AG04450 (cell line): ENCODE results near the gene SLC39A11. TPM values are rescaled to one million over a fixed set of nuclear protein-coding genes. Genes with fewer than 3 reads are reported as not detected.

Experiments
- CTCF ChIA-PET: fragments of 300-600, 350-600 bp; formaldehyde crosslinking; extraction: SDS; loops from one replicate; lab custom pipeline; 2022; ENCODE audit warnings: antibody characterized with exemption, inconsistent platforms; lab: Charles Lee
- POLR2A ChIA-PET: fragments of 350-600 bp; formaldehyde crosslinking; extraction: SDS; loops from one replicate; lab custom pipeline; 2021; ENCODE audit warnings: antibody characterized with exemption, inconsistent platforms; lab: Yijun Ruan, JAX
- DNase-seq: peaks from one replicate; pipeline ENCODE4 v3.0.0-alpha.2; 2011; ENCODE audit warnings: low read depth, low spot score
- H3K27ac ChIP-seq: one replicate; pipeline ENCODE4 v1.5.1; 2012; ENCODE audit warnings: low read depth, low read length, control low read depth
- H3K27me3 ChIP-seq: one replicate; pipeline ENCODE4 v1.6.0; 2012; ENCODE audit warnings: low read length; ENCODE audit not compliant: control insufficient read depth, insufficient read depth
- H3K4me3 ChIP-seq: 2 replicates; pipeline ENCODE4 v1.5.1; 2011; ENCODE audit warnings: mild to moderate bottlenecking, low read depth, low read length, control low read depth
- H3K9me3 ChIP-seq: 2 replicates; pipeline ENCODE4 v1.5.1; 2012; ENCODE audit warnings: low read length; ENCODE audit not compliant: control insufficient read depth, insufficient read depth
- CTCF ChIP-seq: IDR thresholded peaks from 2 replicates; pipeline ENCODE4 v1.5.1; 2011; ENCODE audit warnings: low read depth, low read length, control low read depth, inconsistent platforms
- polyA plus RNA-seq: library from polyadenylated mRNA; depleted of rRNA; stranded (reverse); fragments of >200 nt; gene quantifications from 2 replicates; pipeline ENCODE4 v1.2.3, GENCODE V29; 2011

SLC39A11 gene
- polyA plus RNA-seq, 1 experiment = 18.0 TPM

- ChIA-PET CTCF (interaction anchor here (0.6 to 1.2 kb wide), 5 partner anchors 10 to 487 kb away, joined by 3 to 7 read pairs (median 4); no protein-coding TSS in a partner anchor), POLR2A (interaction anchor here (0.6 to 1.4 kb wide), 6 partner anchors 10 to 189 kb away, joined by 3 to 5 read pairs (median 4); a partner anchor contains a TSS)
- Histone ChIP-seq H3K27ac (peak overlapping the region; percentile 55), H3K9me3 (peaks cover 10% of the 10 kb centered on the region), H3K4me3 (no peak overlapping the region), H3K27me3 (no peaks in the 10 kb centered on the region)
- no peak for TF ChIP-seq CTCF
- DNase-seq = peak; percentile 77
Observed at GRCh38 chr17:73043686-73044581, 48.6 kb downstream of the SLC39A11 start.

- ChIA-PET POLR2A (interaction anchor here (1.2 kb wide), 1 partner anchor 15 kb away, joined by 3 read pairs; no protein-coding TSS in a partner anchor), CTCF (interaction anchor here (0.6 to 2.2 kb wide), 4 partner anchors 9 to 486 kb away, joined by 4 to 9 read pairs (median 6); no protein-coding TSS in a partner anchor)
- DNase-seq = no peak
- no peaks in the 10 kb centered on the region for H3K27me3 ChIP-seq
- H3K27ac ChIP-seq = peak overlapping the region; percentile 55
- H3K9me3 ChIP-seq = peaks cover 10% of the 10 kb centered on the region
- H3K4me3 ChIP-seq = no peak overlapping the region
- TF ChIP-seq CTCF = no peak
Observed at GRCh38 chr17:73042809-73043685, 49.4 kb downstream of the SLC39A11 start.

- POLR2A ChIA-PET = no interaction called here
- CTCF ChIA-PET = interaction anchor here (2.2 kb wide), 1 partner anchor 317 kb away, joined by 9 read pairs; no protein-coding TSS in a partner anchor
- H3K27me3 ChIP-seq = no peaks in the 10 kb centered on the region
- no peak overlapping the region for H3K4me3 ChIP-seq
- no peak overlapping the region for H3K27ac ChIP-seq
- no peak for DNase-seq
- TF ChIP-seq CTCF = no peak
- peaks cover 10% of the 10 kb centered on the region for H3K9me3 ChIP-seq
Observed at GRCh38 chr17:73042225-73042624, 50.3 kb downstream of the SLC39A11 start.

GRCh38 chr17:73039282-73039681 lies 53.2 kb downstream of the SLC39A11 start:
- CTCF ChIA-PET = no interaction called here

More at GRCh38 chr17:73039282-73039681, 53.2 kb downstream of the SLC39A11 start:
- Histone ChIP-seq H3K27ac (no peak overlapping the region), H3K4me3 (no peak overlapping the region), H3K27me3 (no peaks in the 10 kb centered on the region), H3K9me3 (peaks cover 10% of the 10 kb centered on the region)
- TF ChIP-seq CTCF = no peak
- POLR2A ChIA-PET = no interaction called here
- DNase-seq = no peak
